Measurements from ENCODE around the gene PRDM16. TPM values are rescaled to one million over a fixed set of nuclear protein-coding genes. Genes with fewer than 3 reads are reported as not detected.

PRDM16 gene
- total and polyA plus RNA-seq, 2 of the 13 experiments (the other 11 are each of a cell fraction or from before 2014, with no cell fraction given) = 0.15 to 0.81 TPM

DNA sequence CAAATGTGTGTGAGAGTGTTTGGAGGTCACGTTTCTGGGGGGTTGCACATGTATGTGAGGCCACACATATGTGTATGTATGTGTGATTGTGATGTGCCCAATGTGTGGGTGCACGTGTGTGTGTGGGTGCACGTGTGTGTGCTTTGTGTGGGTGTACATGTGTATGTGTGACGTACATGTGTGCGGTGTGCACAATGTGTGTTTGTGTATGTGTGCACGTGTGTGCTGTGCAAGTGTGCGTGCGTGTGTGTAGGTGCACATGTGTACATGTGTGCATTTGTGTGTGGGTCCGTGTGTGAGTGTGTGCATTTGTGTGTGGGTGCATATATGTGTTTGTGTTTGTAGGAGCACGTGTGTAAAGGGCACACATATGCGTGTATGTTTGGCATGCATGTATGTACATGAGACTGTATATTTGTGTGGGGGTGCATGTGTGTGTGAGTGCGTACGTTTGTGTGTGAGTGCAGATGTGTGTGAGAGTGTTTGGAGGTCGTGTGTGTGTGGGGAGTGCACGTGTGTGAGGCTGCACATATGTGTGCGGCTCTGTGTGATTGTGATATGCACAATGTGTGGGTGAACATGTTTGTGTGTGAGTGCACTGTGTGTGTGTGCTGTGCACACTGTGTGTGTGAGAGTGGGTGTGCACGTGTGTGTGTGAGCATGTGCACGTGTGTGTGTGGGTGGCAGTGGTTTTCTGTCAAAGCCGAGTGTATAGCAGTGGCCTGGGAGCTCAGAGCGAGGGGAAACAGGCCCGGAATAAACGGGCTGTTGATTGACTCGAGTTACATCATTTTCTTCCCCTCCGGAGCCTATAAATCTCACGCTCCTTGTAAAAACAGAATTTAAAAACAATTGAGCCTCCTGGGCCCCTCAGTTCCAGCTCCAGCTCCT lies 252.8 kb downstream of the PRDM16 start (continued):
- TF ChIP-seq, protein P1, sequence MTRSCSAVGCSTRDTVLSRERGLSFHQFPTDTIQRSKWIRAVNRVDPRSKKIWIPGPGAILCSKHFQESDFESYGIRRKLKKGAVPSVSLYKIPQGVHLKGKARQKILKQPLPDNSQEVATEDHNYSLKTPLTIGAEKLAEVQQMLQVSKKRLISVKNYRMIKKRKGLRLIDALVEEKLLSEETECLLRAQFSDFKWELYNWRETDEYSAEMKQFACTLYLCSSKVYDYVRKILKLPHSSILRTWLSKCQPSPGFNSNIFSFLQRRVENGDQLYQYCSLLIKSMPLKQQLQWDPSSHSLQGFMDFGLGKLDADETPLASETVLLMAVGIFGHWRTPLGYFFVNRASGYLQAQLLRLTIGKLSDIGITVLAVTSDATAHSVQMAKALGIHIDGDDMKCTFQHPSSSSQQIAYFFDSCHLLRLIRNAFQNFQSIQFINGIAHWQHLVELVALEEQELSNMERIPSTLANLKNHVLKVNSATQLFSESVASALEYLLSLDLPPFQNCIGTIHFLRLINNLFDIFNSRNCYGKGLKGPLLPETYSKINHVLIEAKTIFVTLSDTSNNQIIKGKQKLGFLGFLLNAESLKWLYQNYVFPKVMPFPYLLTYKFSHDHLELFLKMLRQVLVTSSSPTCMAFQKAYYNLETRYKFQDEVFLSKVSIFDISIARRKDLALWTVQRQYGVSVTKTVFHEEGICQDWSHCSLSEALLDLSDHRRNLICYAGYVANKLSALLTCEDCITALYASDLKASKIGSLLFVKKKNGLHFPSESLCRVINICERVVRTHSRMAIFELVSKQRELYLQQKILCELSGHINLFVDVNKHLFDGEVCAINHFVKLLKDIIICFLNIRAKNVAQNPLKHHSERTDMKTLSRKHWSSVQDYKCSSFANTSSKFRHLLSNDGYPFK (CRISPR knock-in tag; IDR thresholded peaks at IDR 0.05; ENCODE audit: borderline replicate concordance) = no peak
- TF ChIP-seq HNF4A (CRISPR knock-in tag; IDR thresholded peaks at IDR 0.05) = no peak
- no peak for TF ChIP-seq ZNF501 (CRISPR knock-in tag; IDR thresholded peaks at IDR 0.05)
- no peak for TF ChIP-seq SP1 (IDR thresholded peaks at IDR 0.05)
- 0 out of 2 replicates have a peak, but pooled peaks have one; percentile 8 for TF ChIP-seq SP1 (CRISPR knock-in tag; IDR thresholded peaks at IDR 0.05)
- no peak for TF ChIP-seq NCOR1 (IDR thresholded peaks at IDR 0.05; ENCODE audit: borderline replicate concordance, low read length)
- TF ChIP-seq POLR2A (IDR thresholded peaks at IDR 0.05; ENCODE audit: insufficient read depth in 1 of 2, low read depth in 2 of 2, low read length in 2 of 2) = peak in 1 of 2 experiments; percentile 40; a peak in 1 of 4 replicates
- no peak for TF ChIP-seq ZNF367 (CRISPR knock-in tag; IDR thresholded peaks at IDR 0.05; ENCODE audit: borderline replicate concordance)
- no peak for TF ChIP-seq BCLAF1 (IDR thresholded peaks at IDR 0.05)
- no peak for TF ChIP-seq TBX2 (CRISPR knock-in tag; IDR thresholded peaks at IDR 0.05; ENCODE audit: borderline replicate concordance)
- no peak for TF ChIP-seq ZBTB25 (CRISPR knock-in tag; IDR thresholded peaks at IDR 0.05)
- no peak for TF ChIP-seq EZH2 (conservative IDR thresholded peaks at IDR 0.05; ENCODE audit: low read depth, low read length)
- no peak for TF ChIP-seq CBX2 (IDR thresholded peaks at IDR 0.05; ENCODE audit: low read depth, low read length)
- no peak for TF ChIP-seq CBX2 (CRISPR knock-in tag; IDR thresholded peaks at IDR 0.05; ENCODE audit: low read depth)
- TF ChIP-seq FLYWCH1 (CRISPR knock-in tag; IDR thresholded peaks at IDR 0.05) = no peak
- TF ChIP-seq RFX5 (IDR thresholded peaks at IDR 0.05; ENCODE audit: low read depth, low read length) = no peak
- no peak for TF ChIP-seq FOXC1 (CRISPR knock-in tag; IDR thresholded peaks at IDR 0.05; ENCODE audit: borderline replicate concordance)
- TF ChIP-seq ZNF780A (CRISPR knock-in tag; IDR thresholded peaks at IDR 0.05) = peak; percentile 89; the same call in 1 of the 2 replicates
- peak; percentile 82 for TF ChIP-seq ZC3H13 (CRISPR knock-in tag; IDR thresholded peaks at IDR 0.05)
- no peak for TF ChIP-seq MXD3 (CRISPR knock-in tag; IDR thresholded peaks at IDR 0.05)
- TF ChIP-seq PPARG (CRISPR knock-in tag; conservative IDR thresholded peaks at IDR 0.05) = no peak
- TF ChIP-seq ADNP (CRISPR knock-in tag; IDR thresholded peaks at IDR 0.05) = no peak
- TF ChIP-seq SETDB1 (CRISPR knock-in tag; IDR thresholded peaks at IDR 0.05; ENCODE audit: borderline replicate concordance) = no peak
- TF ChIP-seq ZNF724P (CRISPR knock-in tag; IDR thresholded peaks at IDR 0.05; ENCODE audit: borderline replicate concordance) = no peak
- TF ChIP-seq ZNF225 (CRISPR knock-in tag; IDR thresholded peaks at IDR 0.05) = no peak
